Hepatocyte (in vitro differentiated cells): ENCODE data around the gene FARP1. TPM values are rescaled to one million over a fixed set of nuclear protein-coding genes. Genes with fewer than 3 reads are reported as not detected.

Experiments used
- DNase-seq: peaks from one replicate; pipeline ENCODE4 v3.0.0-alpha.2; 2016; ENCODE audit warnings: low spot score
- H2AFZ ChIP-seq: fragments of 200-600 bp; sonication (generic); 2 replicates; pipeline ENCODE4 v1.6.0; 2016; ENCODE audit warnings: antibody characterized with exemption, mild to moderate bottlenecking
- H3K27ac ChIP-seq: fragments of 200-600 bp; sonication (generic); 2 replicates; pipeline ENCODE4 v1.5.1; 2016; ENCODE audit warnings: mild to moderate bottlenecking
- H3K27me3 ChIP-seq: fragments of 200-600 bp; sonication (generic); 2 replicates; pipeline ENCODE4 v1.6.1; 2016
- H3K36me3 ChIP-seq: fragments of 200-600 bp; sonication (generic); replicated peaks from 2 replicates; pipeline ENCODE4 v1.5.1; 2016; ENCODE audit warnings: low read depth; ENCODE audit not compliant: insufficient read depth
- H3K4me1 ChIP-seq: fragments of 200-600 bp; sonication (generic); 2 replicates; pipeline ENCODE4 v1.5.1; 2016; ENCODE audit warnings: mild to moderate bottlenecking, moderate library complexity; ENCODE audit not compliant: insufficient read depth
- H3K4me2 ChIP-seq: fragments of 200-600 bp; sonication (generic); 2 replicates; pipeline ENCODE4 v1.6.0; 2016
- H3K4me3 ChIP-seq: fragments of 200-600 bp; sonication (generic); 2 replicates; pipeline ENCODE4 v1.5.1; 2016; ENCODE audit warnings: mild to moderate bottlenecking
- H3K79me2 ChIP-seq: fragments of 200-600 bp; sonication (generic); 2 replicates; pipeline ENCODE4 v1.6.0; 2017; ENCODE audit warnings: mild to moderate bottlenecking
- H3K9me2 ChIP-seq: fragments of 200-600 bp; sonication (generic); replicated peaks from 2 replicates; pipeline ENCODE4 v1.6.0; 2017; ENCODE audit warnings: mild to moderate bottlenecking; ENCODE audit not compliant: insufficient read depth
- H3K9me3 ChIP-seq: fragments of 200-600 bp; sonication (generic); 2 replicates; pipeline ENCODE4 v1.5.1; 2016; ENCODE audit warnings: low read depth, mild to moderate bottlenecking
- H4K20me1 ChIP-seq: fragments of 200-600 bp; sonication (generic); 2 replicates; pipeline ENCODE4 v1.6.0; 2016; ENCODE audit warnings: mild to moderate bottlenecking; ENCODE audit not compliant: insufficient read depth, poor library complexity, severe bottlenecking
- EZH2 ChIP-seq: fragments of 200-600 bp; sonication (generic); IDR thresholded peaks from 2 replicates; pipeline ENCODE4 v1.6.1; 2016; ENCODE audit warnings: antibody characterized with exemption, mild to moderate bottlenecking, borderline replicate concordance
- EZH2phosphoT487 ChIP-seq: fragments of 200-600 bp; sonication (generic); IDR thresholded peaks from one replicate; pipeline ENCODE4 v1.6.1; 2018; ENCODE audit warnings: antibody characterized with exemption, mild to moderate bottlenecking, low read depth, moderate library complexity; ENCODE audit not compliant: unreplicated experiment, severe bottlenecking
- WGBS: methylation state at CpG from one replicate; pipeline ENCODE4 v1.1.6; 2016; ENCODE audit warnings: low lambda C conversion rate; ENCODE audit errors: missing lambda C conversion rate; 5-methylcytosine and 5-hydroxymethylcytosine counted together
- polyA plus RNA-seq: library from polyadenylated mRNA; unstranded; fragments of >200 nt; fragmentation: Nextera tagmentation; extraction: Ambion mirVana; gene quantifications from 2 replicates; pipeline ENCODE4 v1.2.1, GENCODE V29; 2016
- total RNA-seq: library from RNA; depleted of rRNA; stranded (reverse); fragments of >200 nt; gene quantifications from 2 replicates; pipeline ENCODE4 v1.2.3, GENCODE V29; 2014
- TF ChIP-seq, protein P1 (sequence below): fragments of 200-600 bp; sonication (generic); IDR thresholded peaks from 2 replicates; pipeline ENCODE4 v1.5.1; 2016; ENCODE audit warnings: antibody characterized with exemption, mild to moderate bottlenecking; ENCODE audit not compliant: poor library complexity

Gene FARP1
- total and polyA plus RNA-seq, 2 experiments from 2014 or later, result 35.5 to 68.7 TPM

DNA sequence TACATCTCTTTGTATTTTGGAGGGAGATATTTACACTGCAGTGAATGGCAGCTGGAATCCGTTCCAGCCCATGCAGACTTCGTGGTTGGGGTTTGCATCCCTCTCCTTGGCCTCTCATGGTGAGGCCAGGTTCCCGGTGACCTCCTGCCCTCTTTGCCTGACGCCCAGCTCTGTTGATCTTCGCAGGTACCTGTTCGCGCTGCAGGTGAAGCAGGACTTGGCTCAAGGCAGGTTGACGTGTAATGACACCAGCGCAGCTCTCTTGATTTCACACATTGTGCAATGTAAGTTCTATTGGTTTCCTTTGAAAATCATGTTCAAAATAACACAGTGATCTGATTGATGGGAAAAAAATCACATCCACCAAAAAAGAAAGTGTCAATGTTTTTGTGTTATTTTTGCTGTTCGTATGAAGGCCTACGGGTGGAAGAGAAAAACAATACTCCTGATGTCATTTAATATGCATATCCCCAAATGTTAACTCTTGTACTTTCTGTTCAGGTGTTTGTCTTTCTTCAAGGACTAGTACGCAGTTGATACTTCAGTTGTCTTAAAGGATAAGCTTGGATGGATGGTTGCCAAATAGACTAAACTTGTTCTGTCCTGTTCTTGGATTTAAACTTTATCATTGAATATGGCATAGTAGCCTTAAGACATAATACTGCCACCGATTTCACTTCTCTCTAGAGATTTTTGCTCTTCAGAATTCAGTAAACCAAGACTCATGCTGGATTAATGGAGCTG, 234.9 kb downstream of the FARP1 start:
- no peak for DNase-seq
- no peak overlapping the region for H2AFZ ChIP-seq

DNA sequence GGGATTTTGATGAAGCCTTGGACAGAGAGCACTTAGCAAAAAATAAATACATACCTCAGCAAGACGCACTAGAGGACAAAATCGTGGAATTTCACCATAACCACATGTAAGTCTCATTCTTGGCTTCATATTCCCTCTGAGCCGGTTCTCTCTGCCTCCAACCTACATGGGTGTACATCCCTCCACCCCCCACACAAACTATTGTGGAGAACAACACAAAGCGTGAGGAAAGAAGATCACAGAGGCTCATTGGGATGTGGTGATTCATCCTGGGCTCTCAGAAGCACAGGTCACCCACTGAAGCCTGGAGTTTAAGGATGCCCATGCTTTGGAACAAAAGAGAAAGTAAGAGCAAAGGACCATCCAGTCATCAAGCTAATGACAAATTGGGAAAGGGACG, 241.8 kb downstream of the FARP1 start:
- no peak overlapping the region for H3K4me2 ChIP-seq
- no peaks in the 10 kb centered on the region for H3K9me2 ChIP-seq
- H3K36me3 ChIP-seq, result no peaks in the 10 kb centered on the region
- no peak for DNase-seq
- no peaks in the 10 kb centered on the region for H3K9me3 ChIP-seq
- WGBS, result 90% methylated on average over 5 of the region's 5 CpGs
- no peaks in the 10 kb centered on the region for H3K4me1 ChIP-seq
- H2AFZ ChIP-seq, result no peak overlapping the region
- no peaks in the 10 kb centered on the region for H4K20me1 ChIP-seq
- no peaks in the 10 kb centered on the region for H3K27me3 ChIP-seq
- no peak overlapping the region for H3K27ac ChIP-seq
- peaks cover 9% of the 10 kb centered on the region for H3K79me2 ChIP-seq
- H3K4me3 ChIP-seq, result no peak overlapping the region
- TF ChIP-seq, protein P1, sequence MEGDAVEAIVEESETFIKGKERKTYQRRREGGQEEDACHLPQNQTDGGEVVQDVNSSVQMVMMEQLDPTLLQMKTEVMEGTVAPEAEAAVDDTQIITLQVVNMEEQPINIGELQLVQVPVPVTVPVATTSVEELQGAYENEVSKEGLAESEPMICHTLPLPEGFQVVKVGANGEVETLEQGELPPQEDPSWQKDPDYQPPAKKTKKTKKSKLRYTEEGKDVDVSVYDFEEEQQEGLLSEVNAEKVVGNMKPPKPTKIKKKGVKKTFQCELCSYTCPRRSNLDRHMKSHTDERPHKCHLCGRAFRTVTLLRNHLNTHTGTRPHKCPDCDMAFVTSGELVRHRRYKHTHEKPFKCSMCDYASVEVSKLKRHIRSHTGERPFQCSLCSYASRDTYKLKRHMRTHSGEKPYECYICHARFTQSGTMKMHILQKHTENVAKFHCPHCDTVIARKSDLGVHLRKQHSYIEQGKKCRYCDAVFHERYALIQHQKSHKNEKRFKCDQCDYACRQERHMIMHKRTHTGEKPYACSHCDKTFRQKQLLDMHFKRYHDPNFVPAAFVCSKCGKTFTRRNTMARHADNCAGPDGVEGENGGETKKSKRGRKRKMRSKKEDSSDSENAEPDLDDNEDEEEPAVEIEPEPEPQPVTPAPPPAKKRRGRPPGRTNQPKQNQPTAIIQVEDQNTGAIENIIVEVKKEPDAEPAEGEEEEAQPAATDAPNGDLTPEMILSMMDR, result no peak
- TF ChIP-seq EZH2phosphoT487 (no peak), EZH2 (no peak)

More for the DNA sequence above, 234.9 kb downstream of the FARP1 start:
- no peak overlapping the region for H3K4me3 ChIP-seq
- no peak for TF ChIP-seq EZH2phosphoT487
- TF ChIP-seq, protein P1, result no peak
- TF ChIP-seq EZH2, result no peak
- no peaks in the 10 kb centered on the region for H3K27me3 ChIP-seq
- no peaks in the 10 kb centered on the region for H4K20me1 ChIP-seq
- H3K9me2 ChIP-seq, result no peaks in the 10 kb centered on the region
- H3K79me2 ChIP-seq, result peaks cover 21% of the 10 kb centered on the region
- H3K27ac ChIP-seq, result no peak overlapping the region
- no peak overlapping the region for H3K4me2 ChIP-seq
- H3K36me3 ChIP-seq, result no peaks in the 10 kb centered on the region
- no peaks in the 10 kb centered on the region for H3K4me1 ChIP-seq
- 90% methylated on average over 13 of the region's 13 CpGs for WGBS
- no peaks in the 10 kb centered on the region for H3K9me3 ChIP-seq

DNA sequence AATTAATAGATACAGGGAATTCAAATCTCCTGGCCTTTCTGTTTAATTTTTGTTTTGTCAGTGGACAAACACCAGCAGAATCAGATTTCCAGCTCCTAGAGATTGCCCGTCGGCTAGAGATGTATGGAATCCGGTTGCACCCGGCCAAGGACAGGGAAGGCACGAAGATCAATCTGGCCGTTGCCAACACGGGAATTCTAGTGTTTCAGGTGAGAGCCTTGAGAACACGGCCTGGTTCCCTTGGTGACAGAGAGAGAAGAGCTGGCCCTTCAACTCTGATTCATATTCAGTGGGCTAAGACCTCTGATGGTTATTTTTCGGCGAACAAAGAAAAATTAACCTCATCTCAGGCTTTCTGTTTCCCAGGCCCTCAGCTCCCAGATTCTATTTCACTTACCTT, 242.7 kb downstream of the FARP1 start:
- H3K4me2 ChIP-seq, result no peak overlapping the region
- no peaks in the 10 kb centered on the region for H3K9me2 ChIP-seq
- no peaks in the 10 kb centered on the region for H3K36me3 ChIP-seq
- no peak overlapping the region for H2AFZ ChIP-seq
- no peaks in the 10 kb centered on the region for H4K20me1 ChIP-seq
- H3K4me3 ChIP-seq, result no peak overlapping the region
- no peaks in the 10 kb centered on the region for H3K9me3 ChIP-seq
- no peak overlapping the region for H3K27ac ChIP-seq
- 91% methylated on average over 10 of the region's 10 CpGs for WGBS
- no peak for DNase-seq
- peaks cover 5% of the 10 kb centered on the region for H3K79me2 ChIP-seq
- no peaks in the 10 kb centered on the region for H3K27me3 ChIP-seq
- H3K4me1 ChIP-seq, result no peaks in the 10 kb centered on the region
- TF ChIP-seq EZH2phosphoT487 (no peak), EZH2 (no peak)
- TF ChIP-seq, protein P1, result no peak
